ENCODE measurements around the gene ALKBH2.

Gene ALKBH2

GRCh38 chr12:109069307-109070271, 23.7 kb downstream of the ALKBH2 start:
- no peak for DNase-seq (ENCODE audit: extremely low spot score)
- ChIA-PET CTCF (no interaction called here), POLR2A (no interaction called here)

GRCh38 chr12:109065853-109066193, 27.4 kb downstream of the ALKBH2 start:
- ChIA-PET CTCF (no interaction called here), POLR2A (interaction anchor here (1.4 kb wide), 1 partner anchor 26 kb away, joined by 3 read pairs; no protein-coding TSS in a partner anchor)
- DNase-seq (ENCODE audit: extremely low spot score): no peak
- TF ChIP-seq SP1 (IDR thresholded peaks at IDR 0.05) (no peak), L3MBTL2 (conservative IDR thresholded peaks at IDR 0.05) (no peak), TARDBP (IDR thresholded peaks at IDR 0.05) (no peak), SUZ12 (IDR thresholded peaks at IDR 0.05) (no peak), CTBP1 (IDR thresholded peaks at IDR 0.05; ENCODE audit: borderline replicate concordance) (no peak)
- TF ChIP-seq, protein P1, sequence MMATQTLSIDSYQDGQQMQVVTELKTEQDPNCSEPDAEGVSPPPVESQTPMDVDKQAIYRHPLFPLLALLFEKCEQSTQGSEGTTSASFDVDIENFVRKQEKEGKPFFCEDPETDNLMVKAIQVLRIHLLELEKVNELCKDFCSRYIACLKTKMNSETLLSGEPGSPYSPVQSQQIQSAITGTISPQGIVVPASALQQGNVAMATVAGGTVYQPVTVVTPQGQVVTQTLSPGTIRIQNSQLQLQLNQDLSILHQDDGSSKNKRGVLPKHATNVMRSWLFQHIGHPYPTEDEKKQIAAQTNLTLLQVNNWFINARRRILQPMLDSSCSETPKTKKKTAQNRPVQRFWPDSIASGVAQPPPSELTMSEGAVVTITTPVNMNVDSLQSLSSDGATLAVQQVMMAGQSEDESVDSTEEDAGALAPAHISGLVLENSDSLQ (IDR thresholded peaks at IDR 0.05): no peak

More at GRCh38 chr12:109069307-109070271, 23.7 kb downstream of the ALKBH2 start:
- TF ChIP-seq ARNT (IDR thresholded peaks at IDR 0.05): no peak
- TF ChIP-seq SP1 (IDR thresholded peaks at IDR 0.05): no peak
- no peak for TF ChIP-seq SUZ12 (IDR thresholded peaks at IDR 0.05)
- TF ChIP-seq ZNF384 (IDR thresholded peaks at IDR 0.05): no peak
- TF ChIP-seq TARDBP (IDR thresholded peaks at IDR 0.05): no peak
- TF ChIP-seq FOXK2 (IDR thresholded peaks at IDR 0.05): no peak
- no peak for TF ChIP-seq HDGF (IDR thresholded peaks at IDR 0.05; ENCODE audit: borderline replicate concordance)
- TF ChIP-seq ELF4 (IDR thresholded peaks at IDR 0.05): no peak
- TF ChIP-seq FOXM1 (IDR thresholded peaks at IDR 0.05; ENCODE audit: borderline replicate concordance): no peak
- TF ChIP-seq NFRKB (IDR thresholded peaks at IDR 0.05): no peak
- TF ChIP-seq BHLHE40 (IDR thresholded peaks at IDR 0.05; ENCODE audit: borderline replicate concordance): no peak
- no peak for TF ChIP-seq LEF1 (IDR thresholded peaks at IDR 0.05; ENCODE audit: borderline replicate concordance)
- no peak for TF ChIP-seq L3MBTL2 (conservative IDR thresholded peaks at IDR 0.05)

DNA sequence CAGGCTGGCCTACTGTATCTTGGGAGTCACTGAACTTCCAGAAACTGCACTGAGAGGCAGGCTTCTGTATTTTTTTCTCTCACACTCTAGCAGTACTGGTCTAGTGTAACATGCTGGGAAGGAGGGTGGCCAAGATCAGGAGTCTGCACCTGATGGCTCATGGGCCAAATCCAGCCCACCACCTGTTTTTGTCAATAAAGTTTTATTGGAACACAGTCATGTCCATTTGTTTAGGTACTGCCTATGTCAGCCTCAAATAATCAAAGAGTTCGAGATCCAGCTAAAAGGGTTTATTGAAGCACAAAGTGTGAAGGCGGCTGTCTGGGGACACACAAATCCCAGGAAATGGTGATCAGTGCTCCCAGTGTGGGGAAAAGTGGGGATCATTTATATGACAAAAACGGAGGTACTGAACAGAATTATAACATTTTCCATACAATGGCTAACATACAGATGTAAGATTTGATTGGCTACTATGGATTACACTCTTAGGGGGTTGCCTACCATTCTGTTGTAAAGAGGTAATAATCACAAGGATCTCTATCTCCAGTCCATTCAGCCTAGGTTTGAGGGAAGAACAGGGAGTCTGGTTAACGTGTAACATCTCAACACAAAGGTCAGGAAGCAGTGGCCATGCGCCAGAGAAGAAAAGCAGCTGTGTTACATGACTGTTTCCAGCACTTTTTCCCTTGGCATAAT, 28.0 kb downstream of the ALKBH2 start:
- ChIA-PET CTCF (no interaction called here), POLR2A (interaction anchor here (1.4 kb wide), 1 partner anchor 27 kb away, joined by 3 read pairs; no protein-coding TSS in a partner anchor)
- DNase-seq (ENCODE audit: extremely low spot score): no peak
- no peak for TF ChIP-seq NFRKB (IDR thresholded peaks at IDR 0.05)
- no peak for TF ChIP-seq SP1 (IDR thresholded peaks at IDR 0.05)

- TF ChIP-seq NFRKB (IDR thresholded peaks at IDR 0.05) (no peak), ELF4 (IDR thresholded peaks at IDR 0.05) (no peak), LEF1 (IDR thresholded peaks at IDR 0.05; ENCODE audit: borderline replicate concordance) (no peak), CTBP1 (IDR thresholded peaks at IDR 0.05; ENCODE audit: borderline replicate concordance) (no peak), L3MBTL2 (conservative IDR thresholded peaks at IDR 0.05) (no peak), FOXA1 (IDR thresholded peaks at IDR 0.05) (no peak), SUZ12 (IDR thresholded peaks at IDR 0.05) (no peak), ZNF384 (IDR thresholded peaks at IDR 0.05) (no peak)
- DNase-seq (ENCODE audit: extremely low spot score): no peak
- ChIA-PET CTCF (no interaction called here), POLR2A (no interaction called here)
Measured at GRCh38 chr12:109064143-109064542, 29.1 kb downstream of the ALKBH2 start.

DNA sequence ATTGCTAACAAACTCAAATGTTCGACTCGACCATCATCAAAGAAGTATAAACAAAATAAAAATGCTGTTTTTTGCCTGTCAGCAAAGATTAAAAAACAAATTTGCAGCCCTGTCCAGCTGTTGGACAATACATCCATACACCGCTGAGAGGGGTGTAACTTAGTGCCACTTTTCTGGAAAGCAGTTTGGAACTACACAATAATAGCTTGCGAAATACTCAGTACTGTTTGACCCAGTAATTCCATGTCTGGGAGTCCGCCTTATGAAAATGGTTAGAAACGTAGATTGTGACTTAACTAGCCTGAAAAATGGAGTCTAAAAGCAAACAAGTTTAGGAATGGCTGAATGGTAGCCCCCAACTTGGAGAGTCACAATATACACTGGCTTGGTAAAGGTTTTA, 34.5 kb downstream of the ALKBH2 start:
- ChIA-PET CTCF (no interaction called here), POLR2A (no interaction called here)
- DNase-seq (ENCODE audit: extremely low spot score): no peak
- TF ChIP-seq NFRKB (IDR thresholded peaks at IDR 0.05) (no peak), HDGF (IDR thresholded peaks at IDR 0.05; ENCODE audit: borderline replicate concordance) (no peak), TARDBP (IDR thresholded peaks at IDR 0.05) (no peak), ZNF384 (IDR thresholded peaks at IDR 0.05) (no peak), SP1 (IDR thresholded peaks at IDR 0.05) (no peak), BHLHE40 (IDR thresholded peaks at IDR 0.05; ENCODE audit: borderline replicate concordance) (no peak)
- TF ChIP-seq, protein P1 (IDR thresholded peaks at IDR 0.05): no peak

GRCh38 chr12:109057376-109057775, 35.9 kb downstream of the ALKBH2 start:
- ChIA-PET POLR2A (no interaction called here), CTCF (no interaction called here)
- DNase-seq (ENCODE audit: extremely low spot score): no peak
- TF ChIP-seq L3MBTL2 (conservative IDR thresholded peaks at IDR 0.05): no peak
- no peak for TF ChIP-seq LEF1 (IDR thresholded peaks at IDR 0.05; ENCODE audit: borderline replicate concordance)
- no peak for TF ChIP-seq FOXM1 (IDR thresholded peaks at IDR 0.05; ENCODE audit: borderline replicate concordance)

DNA sequence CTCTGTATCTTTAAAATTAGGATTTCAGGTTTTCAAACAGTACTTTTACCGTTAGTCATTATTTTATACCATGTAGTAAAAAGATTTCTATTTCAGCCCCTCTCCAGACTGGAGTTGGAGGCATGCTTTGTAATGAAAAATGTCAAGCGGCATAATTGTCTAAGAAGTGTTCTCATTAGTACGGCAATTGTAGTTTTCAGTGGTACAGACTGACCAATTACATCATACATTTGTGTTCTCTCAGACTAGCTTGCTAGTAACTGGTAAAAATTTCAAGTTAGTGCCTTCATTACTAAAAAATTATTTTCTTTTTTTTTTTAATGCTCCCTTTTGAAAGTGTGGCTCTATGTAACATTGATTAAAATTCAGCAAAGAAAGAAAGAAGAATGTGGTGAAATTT, 36.4 kb downstream of the ALKBH2 start:
- ChIA-PET POLR2A (no interaction called here), CTCF (no interaction called here)
- no peak for DNase-seq (ENCODE audit: extremely low spot score)
- TF ChIP-seq SUZ12 (IDR thresholded peaks at IDR 0.05) (no peak), TARDBP (IDR thresholded peaks at IDR 0.05) (no peak), SP1 (IDR thresholded peaks at IDR 0.05) (no peak), NFRKB (IDR thresholded peaks at IDR 0.05) (no peak), FOXK2 (IDR thresholded peaks at IDR 0.05) (no peak), LEF1 (IDR thresholded peaks at IDR 0.05; ENCODE audit: borderline replicate concordance) (no peak), BHLHE40 (IDR thresholded peaks at IDR 0.05; ENCODE audit: borderline replicate concordance) (no peak), FOXM1 (IDR thresholded peaks at IDR 0.05; ENCODE audit: borderline replicate concordance) (no peak), ZNF384 (IDR thresholded peaks at IDR 0.05) (no peak), L3MBTL2 (conservative IDR thresholded peaks at IDR 0.05) (no peak), ARNT (IDR thresholded peaks at IDR 0.05) (no peak), FOXA1 (IDR thresholded peaks at IDR 0.05) (no peak)
- TF ChIP-seq, protein P1 (IDR thresholded peaks at IDR 0.05): no peak

All from HEK293T (cell line).